ENCODE measurements around the gene ERH. TPM values are rescaled to one million over a fixed set of nuclear protein-coding genes. Genes with fewer than 3 reads are reported as not detected.

ERH gene
- total RNA-seq, 1 donor from 2014 or later, result 223 TPM

DNA sequence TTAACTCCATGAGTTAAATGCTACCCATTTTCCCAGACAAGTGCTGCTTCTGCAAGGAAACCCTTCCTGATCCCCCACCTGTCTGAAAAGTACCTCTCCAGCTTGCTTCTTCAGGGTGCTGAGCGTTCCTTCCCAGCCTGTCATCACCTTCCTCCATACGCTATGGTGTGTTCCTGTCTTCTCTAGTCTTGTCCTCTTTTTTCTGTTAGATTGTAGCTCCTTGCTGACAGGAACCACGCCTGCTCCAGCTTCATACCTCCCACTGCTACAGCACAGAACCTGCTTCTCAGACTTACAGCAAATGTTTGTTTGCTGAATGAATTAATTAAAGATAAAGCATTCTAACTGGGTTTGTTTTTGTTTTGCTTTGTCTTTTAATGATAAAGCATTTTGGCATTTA is 39.1 kb downstream of the ERH start:
- Mint-ChIP-seq H3K4me1 (ENCODE audit: low read depth, unreplicated experiment) (peaks cover 13% of the 10 kb centered on the region), H3K4me3 (ENCODE audit: unreplicated experiment) (no peak overlapping the region), H3K27me3 (ENCODE audit: unreplicated experiment) (peaks cover 2% of the 10 kb centered on the region), H3K36me3 (ENCODE audit: unreplicated experiment) (no peaks in the 10 kb centered on the region), H3K9me3 (ENCODE audit: unreplicated experiment) (peaks cover 8% of the 10 kb centered on the region), H3K27ac (ENCODE audit: unreplicated experiment) (no peak overlapping the region)
- TF ChIP-seq, protein P1, sequence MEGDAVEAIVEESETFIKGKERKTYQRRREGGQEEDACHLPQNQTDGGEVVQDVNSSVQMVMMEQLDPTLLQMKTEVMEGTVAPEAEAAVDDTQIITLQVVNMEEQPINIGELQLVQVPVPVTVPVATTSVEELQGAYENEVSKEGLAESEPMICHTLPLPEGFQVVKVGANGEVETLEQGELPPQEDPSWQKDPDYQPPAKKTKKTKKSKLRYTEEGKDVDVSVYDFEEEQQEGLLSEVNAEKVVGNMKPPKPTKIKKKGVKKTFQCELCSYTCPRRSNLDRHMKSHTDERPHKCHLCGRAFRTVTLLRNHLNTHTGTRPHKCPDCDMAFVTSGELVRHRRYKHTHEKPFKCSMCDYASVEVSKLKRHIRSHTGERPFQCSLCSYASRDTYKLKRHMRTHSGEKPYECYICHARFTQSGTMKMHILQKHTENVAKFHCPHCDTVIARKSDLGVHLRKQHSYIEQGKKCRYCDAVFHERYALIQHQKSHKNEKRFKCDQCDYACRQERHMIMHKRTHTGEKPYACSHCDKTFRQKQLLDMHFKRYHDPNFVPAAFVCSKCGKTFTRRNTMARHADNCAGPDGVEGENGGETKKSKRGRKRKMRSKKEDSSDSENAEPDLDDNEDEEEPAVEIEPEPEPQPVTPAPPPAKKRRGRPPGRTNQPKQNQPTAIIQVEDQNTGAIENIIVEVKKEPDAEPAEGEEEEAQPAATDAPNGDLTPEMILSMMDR (IDR thresholded peaks at IDR 0.05; ENCODE audit: partially characterized antibody, unreplicated experiment), result no peak
- no peak for DNase-seq

DNA sequence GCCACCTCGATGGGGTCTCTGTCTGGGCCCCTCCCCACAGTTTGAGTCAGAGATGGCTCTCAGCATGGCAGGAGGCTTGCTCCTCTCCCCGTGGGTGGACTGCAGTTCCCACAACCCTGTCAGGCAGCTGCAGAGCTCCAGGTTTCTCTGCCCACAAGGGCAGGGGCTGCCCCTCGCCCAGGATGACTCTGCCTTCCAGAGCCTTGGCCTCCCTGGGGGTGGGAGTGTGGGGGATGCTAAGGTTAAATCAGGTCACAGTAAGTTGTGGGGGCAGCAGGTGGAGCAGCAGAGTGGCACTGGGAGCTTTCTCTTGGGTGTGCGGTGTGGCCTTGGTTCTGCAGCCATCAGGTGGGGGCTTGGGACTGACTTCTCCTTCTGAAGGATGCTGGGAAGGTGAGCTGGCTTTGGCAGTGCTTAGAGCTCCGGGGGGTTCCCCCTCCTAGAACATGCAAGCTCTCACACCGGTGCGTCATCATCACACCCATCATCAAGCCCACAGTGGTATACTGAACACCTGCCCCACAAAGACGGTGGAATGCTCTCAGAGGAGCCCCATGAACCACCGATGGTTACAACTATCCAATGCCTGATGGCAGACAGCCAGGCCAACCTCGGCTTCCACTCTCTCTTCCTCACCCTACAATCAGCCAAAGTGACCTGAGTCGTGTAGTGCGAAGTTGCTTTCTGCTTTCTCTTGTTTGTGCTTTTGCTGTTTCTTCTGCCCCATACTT is 39.7 kb downstream of the ERH start:
- H3K36me3 Mint-ChIP-seq (ENCODE audit: unreplicated experiment), result no peaks in the 10 kb centered on the region

DNA sequence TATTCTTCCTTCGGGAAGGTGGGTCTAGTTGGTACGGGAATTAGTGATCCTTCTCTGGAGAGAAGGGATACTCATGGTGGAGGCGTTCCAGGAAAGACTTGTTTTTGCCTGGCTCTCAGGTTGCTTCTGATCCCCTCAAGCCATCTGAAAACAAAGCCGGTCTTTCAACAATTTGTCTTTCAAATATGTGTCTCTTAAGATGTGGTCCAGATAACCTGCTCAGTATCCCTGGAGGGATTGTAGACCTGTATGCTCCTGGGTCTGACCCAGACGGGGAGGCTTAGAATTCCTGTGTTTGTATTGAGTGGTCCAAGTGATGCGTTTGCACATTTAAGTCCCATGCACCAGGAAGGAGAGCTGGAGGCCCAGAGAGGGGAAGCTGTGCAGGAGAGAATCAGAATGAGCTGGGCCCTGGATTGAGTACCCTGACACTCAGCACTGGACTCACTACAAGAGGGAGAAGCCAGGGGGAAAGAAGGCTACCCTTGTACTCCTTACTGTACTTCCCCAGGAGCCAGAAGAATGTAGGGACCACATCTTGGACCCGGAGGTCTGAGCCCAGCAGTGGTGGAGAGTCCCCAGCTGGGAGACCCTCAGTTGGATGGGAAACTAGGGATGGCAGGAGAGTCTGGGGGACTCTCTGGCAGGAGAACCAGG is 40.4 kb downstream of the ERH start:
- TF ChIP-seq, protein P1 (IDR thresholded peaks at IDR 0.05; ENCODE audit: partially characterized antibody, unreplicated experiment), result no peak
- H3K27ac Mint-ChIP-seq (ENCODE audit: unreplicated experiment), result no peak overlapping the region

More for the DNA sequence above, 39.7 kb downstream of the ERH start:
- peaks cover 8% of the 10 kb centered on the region for H3K9me3 Mint-ChIP-seq (ENCODE audit: unreplicated experiment)
- TF ChIP-seq, protein P1 (IDR thresholded peaks at IDR 0.05; ENCODE audit: partially characterized antibody, unreplicated experiment), result no peak
- no peak for DNase-seq
- peaks cover 2% of the 10 kb centered on the region for H3K27me3 Mint-ChIP-seq (ENCODE audit: unreplicated experiment)
- H3K4me3 Mint-ChIP-seq (ENCODE audit: unreplicated experiment), result no peak overlapping the region
- H3K4me1 Mint-ChIP-seq (ENCODE audit: low read depth, unreplicated experiment), result peaks cover 13% of the 10 kb centered on the region
- H3K27ac Mint-ChIP-seq (ENCODE audit: unreplicated experiment), result no peak overlapping the region

DNA sequence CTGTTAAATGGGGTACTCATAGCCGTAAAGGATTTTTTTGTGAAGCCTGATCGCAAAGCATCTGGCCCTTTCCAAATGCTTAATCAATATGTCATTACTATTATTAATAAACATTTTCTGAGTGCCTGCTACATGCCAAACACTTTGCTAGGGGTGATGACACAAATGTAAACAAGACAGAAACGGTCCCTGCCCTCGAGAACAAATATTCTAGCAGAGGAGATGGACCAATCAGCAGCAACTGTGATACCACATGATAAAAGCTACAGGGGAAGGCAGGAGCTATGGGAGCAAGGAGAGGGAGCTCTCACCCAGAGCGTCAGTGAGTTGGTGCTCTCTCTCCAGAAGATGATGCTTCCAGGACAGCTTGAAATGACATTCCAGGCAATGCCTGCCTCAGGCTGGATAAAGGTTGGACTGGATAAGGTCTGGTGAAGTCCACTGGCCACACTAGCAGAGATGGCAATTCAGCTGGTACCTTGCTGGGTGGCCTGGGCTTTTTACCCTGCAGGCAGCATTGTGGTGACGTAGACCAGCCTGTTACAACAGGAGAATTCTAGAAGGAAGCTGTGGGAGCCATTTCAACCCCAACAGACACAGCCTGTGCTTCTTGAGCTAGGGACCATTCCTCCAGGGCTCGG is 41.1 kb downstream of the ERH start:
- no peaks in the 10 kb centered on the region for H3K36me3 Mint-ChIP-seq (ENCODE audit: unreplicated experiment)
- DNase-seq, result no peak
- TF ChIP-seq, protein P1 (IDR thresholded peaks at IDR 0.05; ENCODE audit: partially characterized antibody, unreplicated experiment), result no peak
- peaks cover 10% of the 10 kb centered on the region for H3K4me1 Mint-ChIP-seq (ENCODE audit: low read depth, unreplicated experiment)
- H3K9me3 Mint-ChIP-seq (ENCODE audit: unreplicated experiment), result peaks cover 8% of the 10 kb centered on the region
- H3K27me3 Mint-ChIP-seq (ENCODE audit: unreplicated experiment), result peaks cover 6% of the 10 kb centered on the region
- H3K27ac Mint-ChIP-seq (ENCODE audit: unreplicated experiment), result no peak overlapping the region
- H3K4me3 Mint-ChIP-seq (ENCODE audit: unreplicated experiment), result no peak overlapping the region

More for the DNA sequence above, 40.4 kb downstream of the ERH start:
- no peak for DNase-seq
- Mint-ChIP-seq H3K4me1 (ENCODE audit: low read depth, unreplicated experiment) (peaks cover 10% of the 10 kb centered on the region), H3K27me3 (ENCODE audit: unreplicated experiment) (peaks cover 4% of the 10 kb centered on the region), H3K36me3 (ENCODE audit: unreplicated experiment) (no peaks in the 10 kb centered on the region), H3K9me3 (ENCODE audit: unreplicated experiment) (peaks cover 8% of the 10 kb centered on the region), H3K4me3 (ENCODE audit: unreplicated experiment) (no peak overlapping the region)

All from glutamatergic neuron (in vitro differentiated cells).